Activated gamma-delta T cell (primary cell): ENCODE data around the gene SKAP1.
"Not testable (repeated sequence)": the region's sequence is repeated elsewhere in the genome, so short reads cannot be mapped to it uniquely, and the experiment has no call there.

Source experiments
- DNase-seq: peaks from one replicate; lab custom pipeline; 2025; lab: John Stamatoyannopoulos, UW

The SKAP1 gene

DNA sequence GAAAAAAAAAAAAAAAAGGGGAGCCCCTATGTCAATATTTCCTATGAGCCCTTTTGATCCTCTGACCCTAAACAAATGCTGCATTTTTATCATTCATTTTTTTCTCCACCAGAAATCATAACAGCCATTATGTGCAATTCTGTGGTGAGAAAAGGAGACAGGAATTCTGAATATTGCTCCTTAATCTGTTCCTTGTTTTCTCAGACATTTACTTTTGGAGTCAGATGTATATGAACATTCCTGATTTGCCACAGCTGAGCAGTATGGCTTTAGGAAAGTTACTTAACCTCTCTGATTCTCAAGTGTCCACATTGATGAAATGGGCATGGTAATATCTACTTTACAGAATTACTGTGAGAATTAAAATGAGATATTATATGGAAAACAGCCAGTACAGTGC, 144.4 kb downstream of the SKAP1 start:
- no peak for DNase-seq

DNA sequence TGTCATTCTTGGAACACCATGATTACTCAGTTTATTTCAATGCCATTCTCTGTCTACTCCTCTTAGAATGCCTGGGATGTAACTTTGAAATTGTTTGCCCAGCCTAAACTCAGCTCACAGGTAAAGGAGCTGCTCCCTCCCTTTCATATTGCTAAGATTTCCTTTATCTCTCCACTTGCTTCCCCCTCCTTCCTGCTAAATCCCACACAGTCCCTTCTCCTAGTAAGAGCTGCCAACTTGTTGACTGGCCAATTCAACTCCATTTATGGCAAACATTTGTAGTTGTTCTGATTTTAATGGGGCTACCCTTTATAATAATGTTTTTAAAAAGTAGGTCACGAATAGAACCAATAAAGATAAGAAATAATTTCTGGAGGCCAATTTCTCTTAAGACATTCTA, 146.1 kb downstream of the SKAP1 start:
- DNase-seq: no peak

DNA sequence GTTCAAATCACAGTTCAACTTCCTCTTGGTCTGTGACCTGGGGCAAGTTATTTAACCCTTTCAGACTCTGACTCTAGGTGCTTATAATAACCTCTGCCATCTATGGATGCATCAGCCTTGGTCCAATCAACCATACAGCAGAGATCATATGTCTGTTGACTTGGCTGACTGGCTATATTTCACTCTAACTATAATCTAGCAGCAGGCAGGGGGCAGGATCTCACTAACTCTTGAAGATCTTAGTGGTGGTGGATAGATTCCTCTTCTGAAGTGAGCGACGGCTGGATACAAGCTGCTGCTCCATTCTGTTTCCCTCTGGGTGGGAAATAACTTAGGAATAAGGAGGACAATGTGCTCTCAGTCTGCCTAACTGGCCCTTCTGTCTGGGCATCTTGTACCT, 146.6 kb downstream of the SKAP1 start:
- DNase-seq: no peak

DNA sequence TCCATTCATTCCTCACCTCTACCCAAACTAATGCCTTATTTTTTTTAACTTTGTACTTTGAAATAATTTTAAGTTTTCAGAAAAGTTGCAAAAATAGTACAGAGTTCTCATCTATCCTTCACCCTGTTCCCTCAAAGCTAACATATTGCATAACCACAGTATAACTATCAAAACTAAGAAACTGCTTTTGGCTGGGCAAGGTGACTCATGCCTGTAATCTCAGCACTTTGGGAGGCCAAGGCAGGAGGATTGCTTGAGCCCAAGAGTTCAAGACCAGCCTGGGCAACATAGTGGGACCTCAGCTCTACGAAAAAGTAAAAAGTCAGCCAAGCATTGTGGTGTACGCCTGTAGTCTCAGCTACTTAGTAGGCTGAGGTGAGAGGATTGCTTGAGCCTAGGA, 147.7 kb downstream of the SKAP1 start:
- no peak for DNase-seq

DNA sequence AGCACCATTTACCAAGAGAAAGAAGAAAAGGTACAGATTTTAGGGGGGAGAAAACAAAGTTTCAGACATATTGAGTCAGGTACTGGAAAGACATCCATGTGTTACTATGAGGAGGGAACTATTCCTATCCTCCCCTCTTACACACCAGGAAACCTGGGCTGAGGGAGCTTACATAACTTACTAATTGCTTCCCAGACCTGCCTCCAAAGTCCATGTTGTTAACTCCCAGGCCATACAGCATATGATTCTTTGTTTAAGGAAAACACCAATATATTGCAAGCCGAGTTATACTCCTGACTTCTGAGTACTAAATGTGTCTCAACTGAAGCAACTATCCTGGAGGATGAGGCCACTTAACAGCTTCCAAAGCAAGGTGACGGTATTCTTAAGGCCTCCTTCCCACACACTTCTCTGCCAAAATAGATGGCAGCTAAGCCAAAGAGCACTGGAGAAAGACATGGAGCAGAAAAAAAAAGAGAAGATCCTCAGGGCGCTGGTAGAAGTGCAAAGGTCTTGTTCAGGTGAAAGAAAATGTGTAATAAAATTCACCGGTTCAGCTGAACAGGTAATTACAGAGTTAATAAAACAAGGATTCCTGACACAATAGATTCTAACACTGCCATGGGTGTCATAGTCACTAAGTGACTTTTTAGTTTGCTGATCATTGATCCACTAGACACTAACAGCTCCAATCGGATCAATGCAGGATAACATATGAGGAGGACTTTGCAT, 151.1 kb downstream of the SKAP1 start:
- DNase-seq: no peak

DNA sequence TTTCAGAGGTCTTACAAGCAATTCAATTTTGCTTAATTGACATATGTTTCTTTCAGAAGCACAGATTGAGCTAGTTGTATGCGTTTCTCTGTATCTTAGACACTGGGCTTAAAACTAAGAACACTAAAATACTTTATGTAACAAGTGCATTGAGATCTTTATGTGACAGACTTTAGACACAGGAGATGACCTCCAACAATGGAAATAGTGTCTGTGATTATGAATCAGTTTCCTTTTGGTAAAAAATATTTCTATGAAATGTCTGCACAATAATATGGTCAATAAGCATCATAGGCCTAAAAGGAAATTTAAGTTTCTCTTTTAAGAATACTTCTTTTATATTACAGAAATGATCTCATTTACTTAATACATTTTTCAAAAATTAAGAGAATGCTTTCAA, 153.2 kb downstream of the SKAP1 start:
- no peak for DNase-seq

DNA sequence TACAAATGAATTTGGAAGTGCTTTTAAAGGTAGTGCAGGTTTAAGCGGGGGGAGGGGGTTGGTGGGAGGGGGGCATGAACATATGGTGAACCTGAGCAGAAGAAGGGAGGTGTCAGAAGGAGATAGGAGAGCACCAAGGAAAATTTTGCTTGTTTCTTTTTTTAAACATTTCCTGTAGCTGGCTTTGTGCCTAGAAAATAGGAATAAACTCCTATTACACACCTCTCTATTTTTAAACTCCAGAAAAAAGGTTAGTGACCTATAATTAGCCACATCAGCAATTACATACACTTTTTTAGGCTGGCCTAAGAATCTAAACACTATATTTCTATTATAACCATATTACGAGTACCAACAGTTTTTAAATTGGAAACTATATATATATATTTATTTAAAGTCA, 159.1 kb downstream of the SKAP1 start:
- DNase-seq: no peak

DNA sequence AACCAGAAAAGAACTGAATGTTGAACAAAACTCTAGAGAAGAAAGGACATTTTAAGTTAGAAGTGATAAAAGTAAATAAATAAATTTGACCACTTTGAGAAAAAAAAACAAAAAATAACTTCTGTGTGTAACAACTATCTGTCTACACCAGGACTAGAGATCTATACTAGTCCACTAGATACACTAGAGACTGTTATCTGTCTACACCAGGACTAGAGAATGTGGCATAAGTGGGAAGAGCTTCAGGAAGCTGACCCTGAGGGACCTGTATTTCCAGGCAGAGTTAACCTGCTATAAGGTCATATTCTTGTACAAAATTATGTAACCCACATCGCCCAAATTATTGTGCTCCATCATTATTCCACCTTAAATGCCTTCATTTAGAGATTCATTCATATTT, 160.8 kb downstream of the SKAP1 start:
- no peak for DNase-seq

DNA sequence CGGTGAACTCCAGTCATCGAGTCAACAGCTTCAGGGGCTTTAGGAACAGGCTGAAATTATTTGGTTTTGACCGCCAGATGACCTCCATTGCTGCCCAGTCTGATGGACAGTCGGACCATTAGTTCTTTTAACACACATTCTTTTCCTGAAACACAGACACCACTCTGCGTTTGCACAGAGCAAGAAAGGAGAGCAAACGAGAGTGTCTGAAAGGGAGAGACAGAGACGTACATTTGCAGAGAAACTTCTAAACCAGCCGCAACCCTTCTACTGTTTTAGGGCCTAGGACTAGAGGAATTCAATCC, 166.3 kb downstream of the SKAP1 start:
- no peak for DNase-seq

DNA sequence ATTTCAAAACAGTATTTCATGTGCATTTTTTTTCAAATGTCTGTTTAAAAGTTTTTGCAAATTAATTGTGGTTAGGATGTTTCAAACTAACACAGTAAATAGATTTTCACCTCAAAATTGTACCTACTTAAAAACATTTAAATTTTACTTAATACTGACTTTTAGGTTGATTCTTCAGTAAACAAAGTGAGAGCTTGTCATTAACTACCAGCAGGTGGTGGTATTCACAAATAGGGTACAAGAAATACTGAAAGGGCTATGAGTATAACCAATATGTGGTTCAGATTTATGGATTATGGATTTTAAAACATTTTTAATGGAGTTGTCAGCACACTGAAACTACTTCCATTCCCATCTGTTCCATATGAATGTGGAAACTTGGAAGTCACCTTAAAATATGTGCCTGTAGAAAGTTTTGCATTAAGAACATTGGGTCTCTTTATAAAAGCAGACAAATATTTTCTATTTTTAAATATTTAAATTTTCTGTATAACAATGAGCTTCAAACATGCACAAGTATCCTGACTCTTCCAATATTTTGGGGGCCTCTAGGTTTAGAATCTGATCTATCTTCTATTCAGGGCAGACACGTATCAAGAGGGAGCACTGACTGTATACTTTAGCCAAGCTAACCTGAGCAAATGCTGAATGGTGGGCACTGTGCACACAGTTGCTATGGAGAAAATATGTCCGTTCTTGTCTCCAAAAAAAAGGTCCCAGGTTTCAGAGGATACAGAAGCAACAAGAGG, 166.9 kb downstream of the SKAP1 start:
- no peak for DNase-seq

DNA sequence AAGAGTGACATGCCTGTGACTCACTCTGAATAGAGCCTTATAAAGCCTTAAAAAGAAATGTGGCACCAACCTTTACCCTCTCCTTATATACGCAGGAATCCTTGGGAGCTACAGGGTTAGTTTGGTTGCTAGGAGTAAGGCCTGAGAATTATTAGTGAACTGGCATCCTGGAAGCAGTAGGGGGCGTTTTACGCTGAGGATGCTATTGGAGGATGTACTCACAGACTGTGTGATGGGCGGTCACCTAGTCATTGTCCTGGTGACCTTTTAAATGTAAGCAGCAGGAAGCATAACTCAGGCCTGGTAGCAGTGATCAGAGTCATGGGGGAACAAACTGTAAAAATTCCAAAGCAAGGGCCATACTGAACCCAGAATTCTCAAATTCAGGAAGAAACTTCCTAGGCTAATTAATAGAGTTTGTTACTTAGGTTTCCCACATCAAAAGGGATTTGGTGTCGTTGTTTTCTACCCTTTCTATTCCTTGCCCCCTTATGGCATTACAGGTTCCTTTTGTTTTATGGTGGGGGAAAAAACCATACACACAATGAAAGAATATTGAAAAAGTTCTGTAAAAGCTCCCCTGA, 168.6 kb downstream of the SKAP1 start:
- no peak for DNase-seq

DNA sequence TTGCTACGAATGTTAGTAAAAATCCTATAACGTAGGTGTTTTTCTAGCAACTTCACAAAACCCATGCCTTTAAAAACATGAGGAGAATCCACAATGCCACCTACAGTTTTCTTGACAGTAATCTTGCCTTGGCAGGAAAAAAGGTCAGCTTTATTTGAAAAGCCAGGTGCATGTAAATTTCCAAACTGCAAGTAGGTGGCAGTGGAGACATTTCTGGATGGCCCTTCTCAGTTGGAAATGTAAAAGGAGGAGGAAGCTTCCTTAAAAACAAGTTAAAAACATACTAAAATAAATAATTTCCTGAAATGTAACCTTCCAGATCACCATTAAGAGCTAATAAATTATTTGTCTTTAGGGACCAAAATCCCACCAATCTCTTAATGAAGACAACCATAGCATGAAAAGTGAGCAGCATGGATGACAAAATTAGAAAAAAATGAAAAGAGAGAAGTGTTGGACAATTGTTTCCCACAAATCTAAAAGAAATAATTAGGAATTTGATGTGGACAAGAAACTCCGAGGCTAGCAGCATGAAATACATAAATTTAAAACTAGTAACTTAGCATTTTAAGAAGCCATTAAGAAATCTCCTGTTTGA, 170.2 kb downstream of the SKAP1 start:
- no peak for DNase-seq

DNA sequence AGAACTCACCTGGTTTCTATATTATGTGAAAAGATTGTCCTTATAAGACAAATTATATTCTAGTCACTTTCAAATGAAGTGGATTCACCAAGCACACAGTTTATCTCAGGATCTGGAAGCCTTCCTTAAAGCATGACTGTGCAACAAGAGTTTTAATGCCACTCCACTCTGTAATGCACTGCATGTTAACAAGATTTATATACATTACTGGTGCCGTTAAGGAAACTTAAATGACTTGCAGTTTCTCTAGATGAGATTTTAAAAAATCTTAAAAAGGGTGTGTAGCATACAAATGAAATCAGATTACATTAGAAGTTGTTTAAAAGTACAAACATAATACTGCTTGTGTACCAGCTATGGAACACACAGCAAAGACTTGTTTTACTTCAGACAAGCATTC, 171.7 kb downstream of the SKAP1 start:
- no peak for DNase-seq

DNA sequence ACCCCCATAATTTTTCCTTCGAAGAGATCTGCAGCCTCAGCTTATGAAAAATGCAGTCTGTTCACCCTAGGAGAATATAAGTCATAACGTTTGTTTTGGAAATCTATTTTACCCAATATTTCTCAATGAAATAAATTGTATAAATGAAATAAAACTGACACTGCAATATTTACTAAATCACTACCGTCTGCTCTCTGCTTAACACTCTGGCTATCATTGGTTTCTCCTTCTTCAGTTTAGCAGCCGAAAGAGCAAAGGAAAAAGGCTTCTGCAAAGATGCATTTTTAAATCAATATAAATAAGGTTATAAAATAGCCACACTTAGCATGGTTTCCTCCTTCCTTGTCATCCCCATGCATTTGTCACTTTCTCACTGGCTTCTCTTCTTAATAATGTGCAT, 174.3 kb downstream of the SKAP1 start:
- DNase-seq: no peak

DNA sequence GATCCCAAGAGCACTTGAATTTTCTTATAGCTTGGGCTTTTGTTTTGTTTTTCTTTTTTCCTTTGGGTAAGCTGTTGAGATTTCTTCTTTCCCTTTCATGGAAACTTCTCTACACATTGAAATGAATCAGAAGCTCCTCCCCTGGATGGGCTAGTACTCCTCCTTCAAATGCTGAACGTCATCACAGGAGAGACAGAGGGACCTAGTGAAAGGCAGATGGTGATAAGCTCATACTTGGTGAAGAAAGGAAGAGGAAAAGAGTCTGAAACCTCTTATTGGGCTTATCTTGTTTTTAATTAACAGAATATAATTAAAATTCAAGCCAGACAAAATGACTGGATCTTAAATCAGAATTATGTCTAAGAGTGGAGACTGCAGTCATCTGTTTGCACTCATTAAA, 175.1 kb downstream of the SKAP1 start:
- DNase-seq: no peak

DNA sequence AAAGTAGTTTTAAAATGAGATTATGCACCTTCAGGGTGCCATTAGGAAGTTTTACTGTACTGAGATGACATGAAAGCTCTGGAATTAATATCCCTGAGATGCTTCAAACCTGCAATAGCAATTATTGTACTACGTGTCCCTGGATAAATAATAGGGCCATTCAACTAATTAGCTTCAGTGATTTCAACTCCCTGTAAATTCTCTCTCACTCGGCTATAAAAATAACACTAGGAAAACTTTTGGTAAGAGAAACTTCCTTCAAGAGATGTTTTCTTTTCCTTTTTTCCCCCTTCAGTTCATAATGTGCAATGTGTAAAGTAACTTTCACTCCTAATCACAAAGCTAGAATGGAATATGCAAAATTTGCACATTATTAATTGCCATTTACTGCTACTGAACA, 176.0 kb downstream of the SKAP1 start:
- DNase-seq: no peak

DNA sequence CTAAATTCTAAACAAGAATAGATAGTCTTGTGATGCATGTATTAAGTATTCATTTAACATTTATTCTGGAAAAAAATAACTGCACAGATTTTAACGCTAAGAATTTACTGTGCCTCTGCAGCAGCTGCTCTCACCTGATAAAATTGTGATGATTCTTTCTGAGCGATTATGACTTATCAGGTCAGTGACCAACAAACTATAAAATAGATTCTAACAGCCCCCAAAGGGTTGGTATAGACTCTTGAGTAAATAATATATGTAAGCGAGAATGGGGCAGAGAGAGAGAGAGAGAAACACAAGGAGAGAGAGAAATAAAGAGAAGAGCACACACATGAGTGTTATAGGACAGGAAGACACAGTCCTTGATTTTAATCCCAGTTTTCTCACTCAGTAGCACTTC, 178.1 kb downstream of the SKAP1 start:
- no peak for DNase-seq

DNA sequence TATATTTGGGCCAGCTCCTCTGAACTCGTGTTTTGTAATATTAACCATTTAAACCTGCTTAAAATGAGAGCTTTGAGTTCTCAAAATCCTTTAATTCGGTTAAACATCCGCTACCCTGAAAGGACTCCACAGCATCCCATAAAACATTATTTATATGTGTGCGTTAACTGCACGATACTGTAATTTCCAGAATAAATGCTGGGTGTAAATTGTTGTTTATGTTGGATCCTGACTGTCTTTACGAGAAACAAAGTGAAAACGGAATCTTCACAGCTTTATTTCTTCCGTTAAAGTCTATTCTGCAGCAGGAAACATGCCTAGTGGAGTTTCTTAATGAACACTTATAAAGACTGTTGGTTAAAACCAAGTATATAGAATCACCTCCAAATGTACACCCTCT, 179.1 kb downstream of the SKAP1 start:
- no peak for DNase-seq

DNA sequence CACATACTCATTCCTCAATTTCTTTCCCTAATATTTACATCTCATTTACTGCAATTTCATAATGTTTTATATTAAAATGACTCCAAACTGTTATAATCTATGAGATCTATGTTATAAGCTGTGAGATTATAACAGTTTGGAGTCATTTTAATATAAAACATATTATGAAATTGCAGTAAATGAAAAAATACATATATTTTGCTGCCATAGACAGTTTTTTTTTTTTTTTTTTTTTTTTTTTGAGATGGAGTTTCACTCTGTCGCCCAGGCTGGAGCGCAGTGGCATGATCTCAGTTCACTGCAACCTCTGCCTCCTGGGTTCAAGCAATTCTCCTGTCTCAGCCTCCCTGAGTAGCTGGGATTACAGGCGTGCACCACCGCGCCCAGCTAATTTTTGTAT, 180.0 kb downstream of the SKAP1 start:
- not testable (repeated sequence) for DNase-seq

DNA sequence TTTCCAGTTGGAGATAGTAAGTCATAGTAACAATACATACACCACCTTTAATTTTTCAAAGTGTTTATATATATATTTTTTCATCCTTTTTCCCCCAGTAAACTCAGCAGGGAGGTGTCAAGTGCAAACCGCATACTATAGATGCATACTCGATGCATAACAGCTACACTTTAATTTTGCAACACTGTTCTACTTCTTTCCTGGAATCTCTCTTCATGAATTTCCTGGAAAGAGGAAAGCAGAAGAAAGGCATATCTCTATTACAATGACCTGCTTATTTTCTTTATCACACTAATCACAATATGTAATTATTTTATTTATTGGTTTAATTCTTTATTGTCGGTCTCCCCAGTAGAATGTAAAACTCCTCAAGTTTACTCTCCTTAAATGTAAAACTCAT, 182.4 kb downstream of the SKAP1 start:
- no peak for DNase-seq

DNA sequence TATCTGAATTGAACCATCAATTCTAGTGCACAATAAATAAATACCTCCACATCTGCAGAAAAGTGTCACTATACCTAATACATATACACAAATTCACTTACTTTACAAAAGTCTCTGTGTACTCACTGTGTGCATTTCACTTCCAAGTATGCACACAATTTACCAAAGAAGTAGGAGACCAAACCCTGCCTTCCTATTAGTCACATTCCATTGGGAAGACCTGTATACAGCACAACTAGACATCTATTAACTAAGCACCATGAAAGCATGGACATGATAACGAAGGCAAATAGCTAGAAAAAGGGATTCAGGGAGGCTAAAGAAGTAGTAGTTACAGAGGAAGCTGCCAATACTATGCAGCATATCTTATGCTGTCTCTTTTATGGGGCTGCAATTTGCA, 183.0 kb downstream of the SKAP1 start:
- DNase-seq: no peak

DNA sequence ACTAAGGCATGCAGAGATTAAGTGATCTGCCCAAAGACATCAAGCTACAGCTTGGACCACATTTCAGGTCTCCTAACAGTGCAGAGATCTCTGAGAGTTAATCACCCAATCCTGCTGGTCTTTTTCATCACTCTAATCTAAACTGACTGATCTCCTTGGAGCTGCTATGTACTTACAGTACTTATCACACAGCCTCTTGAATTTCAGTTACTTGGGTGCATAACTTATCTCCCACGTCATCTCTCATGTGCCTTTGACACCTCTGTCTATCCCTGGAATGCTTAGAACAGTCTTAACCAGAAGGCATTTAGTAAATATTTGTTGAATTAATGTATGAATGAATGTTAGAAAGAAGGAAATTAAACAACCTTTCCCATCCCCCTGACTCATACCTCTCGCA, 183.4 kb downstream of the SKAP1 start:
- no peak for DNase-seq

DNA sequence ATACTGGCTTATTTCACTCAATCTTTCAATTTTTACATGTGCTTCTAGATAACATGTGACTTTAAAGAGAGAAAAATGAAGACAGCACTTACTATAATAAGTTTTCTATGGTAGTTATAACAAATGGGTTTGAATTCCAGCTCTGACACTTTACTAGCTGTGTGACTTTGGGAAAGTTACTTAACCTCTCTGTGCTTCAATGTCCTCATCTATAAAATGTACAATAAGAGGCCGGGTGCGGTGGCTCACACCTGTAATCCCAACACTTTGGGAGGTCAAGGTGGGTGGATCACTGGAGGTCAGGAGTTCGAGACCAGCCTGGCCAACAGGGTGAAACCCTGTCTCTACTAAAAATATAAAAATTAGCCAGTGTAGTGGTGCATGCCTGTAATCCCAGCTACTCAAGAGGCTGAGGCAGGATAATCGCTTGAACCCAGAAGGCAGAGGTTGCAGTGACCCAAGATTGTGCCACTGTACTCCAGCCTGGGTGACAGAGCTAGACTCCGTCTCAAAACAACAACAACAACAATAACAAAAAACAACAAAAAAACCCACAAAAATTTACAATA, 184.5 kb downstream of the SKAP1 start:
- DNase-seq: not testable (repeated sequence)
